Liver (tissue), 9 donors: ENCODE results near the gene XDH. TPM values are rescaled to one million over a fixed set of nuclear protein-coding genes. Genes with fewer than 3 reads are reported as not detected.

ENCODE experiments used
- DNase-seq: peaks from one replicate; pipeline ENCODE4 v3.0.0-alpha.2; 2017; ENCODE audit warnings: low spot score
- H3K27ac ChIP-seq, 2 donors: one replicate each; pipeline ENCODE4 v1.7.0; 2013; ENCODE audit warnings: inconsistent platforms in 2 of 2, low read length in 2 of 2, control low read depth in 1 of 2, low read depth in 1 of 2, mild to moderate bottlenecking in 1 of 2
- H3K27me3 ChIP-seq, 4 donors: one replicate each; pipeline versions ENCODE4 v1.6.1 to v1.7.0; 2013; ENCODE audit warnings: low read length in 3 of 4, inconsistent platforms in 1 of 4, mild to moderate bottlenecking in 1 of 4, moderate library complexity in 1 of 4; ENCODE audit not compliant: control insufficient read depth in 4 of 4, insufficient read depth in 4 of 4
- H3K36me3 ChIP-seq, 4 donors: one replicate each; pipeline versions ENCODE4 v1.6.1 to v1.7.0; 2013; ENCODE audit warnings: low read length in 3 of 4, mild to moderate bottlenecking in 3 of 4, low read depth in 1 of 4, moderate library complexity in 1 of 4; ENCODE audit not compliant: control insufficient read depth in 4 of 4, insufficient read depth in 3 of 4
- H3K4me1 ChIP-seq, 4 donors: one replicate each; pipeline versions ENCODE4 v1.6.1 to v1.7.0; 2013; ENCODE audit warnings: low read length in 3 of 4, mild to moderate bottlenecking in 3 of 4, moderate library complexity in 1 of 4; ENCODE audit not compliant: control insufficient read depth in 4 of 4, insufficient read depth in 4 of 4
- H3K4me3 ChIP-seq, 3 donors: one replicate each; pipeline versions ENCODE4 v1.6.1 to v1.7.0; 2013; ENCODE audit warnings: low read length in 3 of 3, control low read depth in 1 of 3, low read depth in 1 of 3, mild to moderate bottlenecking in 1 of 3
- H3K9ac ChIP-seq, 2 donors: one replicate each; pipeline ENCODE4 v1.7.0; 2013; ENCODE audit warnings: low read length in 2 of 2, mild to moderate bottlenecking in 2 of 2, moderate library complexity in 2 of 2, control low read depth in 1 of 2, low read depth in 1 of 2
- H3K9me3 ChIP-seq, 4 donors: one replicate each; pipeline versions ENCODE4 v1.6.1 to v1.7.0; 2013; ENCODE audit warnings: low read length in 3 of 4; ENCODE audit not compliant: control insufficient read depth in 4 of 4
- ATF3 ChIP-seq: IDR thresholded peaks from 2 replicates; pipeline ENCODE4 v1.6.1; 2016; ENCODE audit warnings: antibody characterized with exemption
- EGR1 ChIP-seq, 2 donors: IDR thresholded peaks; 2 replicates each; pipeline ENCODE4 v1.6.1; 2016 to 2018; ENCODE audit warnings: antibody characterized with exemption in 2 of 2, low read depth in 2 of 2
- FOXA1 ChIP-seq: IDR thresholded peaks from 2 replicates; pipeline ENCODE4 v1.6.1; 2016; ENCODE audit warnings: antibody characterized with exemption
- FOXA2 ChIP-seq: IDR thresholded peaks from 2 replicates; pipeline ENCODE4 v1.6.1; 2016; ENCODE audit warnings: antibody characterized with exemption
- GABPA ChIP-seq, 2 donors: IDR thresholded peaks in 1 of 2; conservative IDR thresholded peaks in 1 of 2; 2 replicates each; pipeline ENCODE4 v1.6.1; 2016; ENCODE audit warnings: antibody characterized with exemption in 2 of 2, mild to moderate bottlenecking in 1 of 2, moderate library complexity in 1 of 2
- HNF4A ChIP-seq, 2 donors: conservative IDR thresholded peaks; 2 replicates each; pipeline ENCODE4 v1.6.1; 2016; ENCODE audit warnings: antibody characterized with exemption in 2 of 2, mild to moderate bottlenecking in 2 of 2
- HNF4G ChIP-seq: IDR thresholded peaks from 2 replicates; pipeline ENCODE4 v1.6.1; 2016; ENCODE audit warnings: antibody characterized with exemption
- JUND ChIP-seq, 2 donors: IDR thresholded peaks; 2 replicates each; pipeline ENCODE4 v1.6.1; 2016; ENCODE audit warnings: antibody characterized with exemption in 2 of 2
- NR2F2 ChIP-seq: IDR thresholded peaks from 2 replicates; pipeline ENCODE4 v1.6.1; 2016; ENCODE audit warnings: antibody characterized with exemption
- RAD21 ChIP-seq, 2 donors: IDR thresholded peaks; 2 replicates each; pipeline ENCODE4 v1.6.1; 2016; ENCODE audit warnings: antibody characterized with exemption in 2 of 2, mild to moderate bottlenecking in 2 of 2
- REST ChIP-seq: IDR thresholded peaks from 2 replicates; pipeline ENCODE4 v1.6.1; 2016; ENCODE audit warnings: antibody characterized with exemption, mild to moderate bottlenecking
- RXRA ChIP-seq, 2 donors: IDR thresholded peaks; 2 replicates each; pipeline ENCODE4 v1.6.1; 2017 to 2018; ENCODE audit warnings: antibody characterized with exemption in 2 of 2, mild to moderate bottlenecking in 1 of 2
- SP1 ChIP-seq: IDR thresholded peaks from 2 replicates; pipeline ENCODE4 v1.6.1; 2018; ENCODE audit warnings: antibody characterized with exemption, mild to moderate bottlenecking
- TAF1 ChIP-seq: conservative IDR thresholded peaks from 2 replicates; pipeline ENCODE4 v1.6.1; 2016; ENCODE audit warnings: antibody characterized with exemption, mild to moderate bottlenecking
- WGBS: extraction: QIAGEN DNeasy Blood & Tissue Kit; methylation state at CpG from one replicate; pipeline ENCODE4 v1.1.7; 2013; 5-methylcytosine and 5-hydroxymethylcytosine counted together
- polyA plus RNA-seq, 2 donors: library from polyadenylated mRNA; stranded (reverse) in 1 of 2; unstranded in 1 of 2; fragments of 200-250 nt in 1 of 2; fragments of >200 nt in 1 of 2; fragmentation: Nextera tagmentation in 1 of 2; extraction: Ambion mirVana in 1 of 2; gene quantifications; one replicate each; pipeline versions ENCODE4 v1.2.1 to v1.2.3, GENCODE V29; 2013 to 2015
- total RNA-seq, 2 donors: library from RNA; depleted of rRNA; stranded (reverse); fragments of >200 nt; gene quantifications; one replicate each; pipeline ENCODE4 v1.2.3, GENCODE V29; 2014
- TF ChIP-seq, protein P1 (sequence below): IDR thresholded peaks from 2 replicates; pipeline ENCODE4 v1.6.1; 2016; ENCODE audit warnings: antibody characterized with exemption
- TF ChIP-seq, protein P2 (sequence below): fragments of 150-350 bp; IDR thresholded peaks from 2 replicates; pipeline ENCODE4 v1.5.1; 2017; ENCODE audit warnings: improper control_type of control experiment, low read depth, low read length; ENCODE audit not compliant: missing input control
- TF ChIP-seq, protein P3 (sequence below): IDR thresholded peaks from 2 replicates; pipeline ENCODE4 v1.6.1; 2016; ENCODE audit warnings: antibody characterized with exemption
- donor health status: healthy.
- donor health status: healthy.
- donor health status: healthy.
- donor health status: healthy.
- donor health status: healthy.

The XDH gene
- total and polyA plus RNA-seq, 4 donors: 6.8 to 76.6 (median 12.0) TPM

GRCh38 chr2:31365834-31366505, 48.6 kb downstream of the XDH start:
- no peaks in the 10 kb centered on the region for H3K4me1 ChIP-seq
- no peak overlapping the region for H3K9ac ChIP-seq
- TF ChIP-seq, protein P1, sequence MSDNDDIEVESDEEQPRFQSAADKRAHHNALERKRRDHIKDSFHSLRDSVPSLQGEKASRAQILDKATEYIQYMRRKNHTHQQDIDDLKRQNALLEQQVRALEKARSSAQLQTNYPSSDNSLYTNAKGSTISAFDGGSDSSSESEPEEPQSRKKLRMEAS: no peak
- TF ChIP-seq GABPA (IDR thresholded peaks at IDR 0.05 in 1 of 2, conservative IDR thresholded peaks at IDR 0.05 in 1 of 2): no peak
- TF ChIP-seq EGR1 (IDR thresholded peaks at IDR 0.05; ENCODE audit: low read depth in 2 of 2): no peak
- no peak for TF ChIP-seq FOXA2
- TF ChIP-seq NR2F2: no peak
- TF ChIP-seq REST: no peak
- no peak for TF ChIP-seq SP1
- TF ChIP-seq RAD21 (IDR thresholded peaks at IDR 0.05): no peak
- no peak for TF ChIP-seq HNF4G
- no peak for TF ChIP-seq RXRA (IDR thresholded peaks at IDR 0.05)
- TF ChIP-seq HNF4A (conservative IDR thresholded peaks at IDR 0.05): no peak
- TF ChIP-seq, protein P2, sequence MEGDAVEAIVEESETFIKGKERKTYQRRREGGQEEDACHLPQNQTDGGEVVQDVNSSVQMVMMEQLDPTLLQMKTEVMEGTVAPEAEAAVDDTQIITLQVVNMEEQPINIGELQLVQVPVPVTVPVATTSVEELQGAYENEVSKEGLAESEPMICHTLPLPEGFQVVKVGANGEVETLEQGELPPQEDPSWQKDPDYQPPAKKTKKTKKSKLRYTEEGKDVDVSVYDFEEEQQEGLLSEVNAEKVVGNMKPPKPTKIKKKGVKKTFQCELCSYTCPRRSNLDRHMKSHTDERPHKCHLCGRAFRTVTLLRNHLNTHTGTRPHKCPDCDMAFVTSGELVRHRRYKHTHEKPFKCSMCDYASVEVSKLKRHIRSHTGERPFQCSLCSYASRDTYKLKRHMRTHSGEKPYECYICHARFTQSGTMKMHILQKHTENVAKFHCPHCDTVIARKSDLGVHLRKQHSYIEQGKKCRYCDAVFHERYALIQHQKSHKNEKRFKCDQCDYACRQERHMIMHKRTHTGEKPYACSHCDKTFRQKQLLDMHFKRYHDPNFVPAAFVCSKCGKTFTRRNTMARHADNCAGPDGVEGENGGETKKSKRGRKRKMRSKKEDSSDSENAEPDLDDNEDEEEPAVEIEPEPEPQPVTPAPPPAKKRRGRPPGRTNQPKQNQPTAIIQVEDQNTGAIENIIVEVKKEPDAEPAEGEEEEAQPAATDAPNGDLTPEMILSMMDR: no peak
- no peak for TF ChIP-seq ATF3
- TF ChIP-seq, protein P3, sequence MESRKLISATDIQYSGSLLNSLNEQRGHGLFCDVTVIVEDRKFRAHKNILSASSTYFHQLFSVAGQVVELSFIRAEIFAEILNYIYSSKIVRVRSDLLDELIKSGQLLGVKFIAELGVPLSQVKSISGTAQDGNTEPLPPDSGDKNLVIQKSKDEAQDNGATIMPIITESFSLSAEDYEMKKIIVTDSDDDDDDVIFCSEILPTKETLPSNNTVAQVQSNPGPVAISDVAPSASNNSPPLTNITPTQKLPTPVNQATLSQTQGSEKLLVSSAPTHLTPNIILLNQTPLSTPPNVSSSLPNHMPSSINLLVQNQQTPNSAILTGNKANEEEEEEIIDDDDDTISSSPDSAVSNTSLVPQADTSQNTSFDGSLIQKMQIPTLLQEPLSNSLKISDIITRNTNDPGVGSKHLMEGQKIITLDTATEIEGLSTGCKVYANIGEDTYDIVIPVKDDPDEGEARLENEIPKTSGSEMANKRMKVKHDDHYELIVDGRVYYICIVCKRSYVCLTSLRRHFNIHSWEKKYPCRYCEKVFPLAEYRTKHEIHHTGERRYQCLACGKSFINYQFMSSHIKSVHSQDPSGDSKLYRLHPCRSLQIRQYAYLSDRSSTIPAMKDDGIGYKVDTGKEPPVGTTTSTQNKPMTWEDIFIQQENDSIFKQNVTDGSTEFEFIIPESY: no peak
- TF ChIP-seq FOXA1: no peak
- no peaks in the 10 kb centered on the region for H3K9me3 ChIP-seq
- no peak overlapping the region for H3K27ac ChIP-seq
- H3K36me3 ChIP-seq: peaks cover 5 to 76% (median 55%) of the 10 kb centered on the region in 4 donors
- no peak for DNase-seq
- no peaks in the 10 kb centered on the region for H3K27me3 ChIP-seq
- H3K4me3 ChIP-seq: no peak overlapping the region
- 97% methylated on average over 9 of the region's 9 CpGs for WGBS

- no peaks in the 10 kb centered on the region for H3K9me3 ChIP-seq
- H3K27ac ChIP-seq: no peak overlapping the region
- peaks cover 5 to 74% (median 52%) of the 10 kb centered on the region in 4 donors for H3K36me3 ChIP-seq
- WGBS: 96% methylated on average over 10 of the region's 10 CpGs
- no peaks in the 10 kb centered on the region for H3K4me1 ChIP-seq
- H3K4me3 ChIP-seq: no peak overlapping the region
- H3K27me3 ChIP-seq: no peaks in the 10 kb centered on the region
- no peak for DNase-seq
- H3K9ac ChIP-seq: no peak overlapping the region
- TF ChIP-seq, protein P2: no peak
- TF ChIP-seq NR2F2 (no peak), JUND (IDR thresholded peaks at IDR 0.05) (no peak), EGR1 (IDR thresholded peaks at IDR 0.05; ENCODE audit: low read depth in 2 of 2) (no peak), ATF3 (no peak), TAF1 (no peak), FOXA2 (no peak)
- TF ChIP-seq, protein P1: no peak
Observed at GRCh38 chr2:31365348-31365747, 49.2 kb downstream of the XDH start.
